Measurements from ENCODE around the gene CMTR1.

Gene CMTR1

DNA sequence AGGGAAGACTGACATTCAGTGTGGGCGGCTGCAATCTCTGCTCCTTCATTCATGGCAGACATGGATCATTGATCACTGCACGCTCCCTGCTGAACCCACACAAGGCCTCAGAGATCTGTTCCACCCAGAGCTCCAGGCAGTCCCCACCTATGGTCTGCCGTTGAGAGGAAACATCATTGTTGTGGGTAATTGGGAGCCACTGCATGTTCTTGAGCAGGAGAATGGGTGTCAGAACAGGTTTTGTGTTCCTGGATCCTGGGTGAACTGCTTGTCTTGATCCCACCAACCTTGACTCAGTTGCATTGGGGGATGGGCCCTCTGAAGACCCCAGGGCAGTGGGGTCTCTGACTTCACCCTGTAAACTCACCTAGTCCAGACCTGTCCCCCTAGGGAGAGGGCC is 89.8 kb downstream of the CMTR1 start:
- Mint-ChIP-seq H3K27ac (no peak overlapping the region), H3K9me3 (no peaks in the 10 kb centered on the region), H3K27me3 (ENCODE audit: low read depth) (peaks cover 41% of the 10 kb centered on the region), H3K36me3 (ENCODE audit: low read depth) (no peaks in the 10 kb centered on the region), H3K4me3 (no peak overlapping the region), H3K4me1 (no peaks in the 10 kb centered on the region)
- TF ChIP-seq, protein P1, sequence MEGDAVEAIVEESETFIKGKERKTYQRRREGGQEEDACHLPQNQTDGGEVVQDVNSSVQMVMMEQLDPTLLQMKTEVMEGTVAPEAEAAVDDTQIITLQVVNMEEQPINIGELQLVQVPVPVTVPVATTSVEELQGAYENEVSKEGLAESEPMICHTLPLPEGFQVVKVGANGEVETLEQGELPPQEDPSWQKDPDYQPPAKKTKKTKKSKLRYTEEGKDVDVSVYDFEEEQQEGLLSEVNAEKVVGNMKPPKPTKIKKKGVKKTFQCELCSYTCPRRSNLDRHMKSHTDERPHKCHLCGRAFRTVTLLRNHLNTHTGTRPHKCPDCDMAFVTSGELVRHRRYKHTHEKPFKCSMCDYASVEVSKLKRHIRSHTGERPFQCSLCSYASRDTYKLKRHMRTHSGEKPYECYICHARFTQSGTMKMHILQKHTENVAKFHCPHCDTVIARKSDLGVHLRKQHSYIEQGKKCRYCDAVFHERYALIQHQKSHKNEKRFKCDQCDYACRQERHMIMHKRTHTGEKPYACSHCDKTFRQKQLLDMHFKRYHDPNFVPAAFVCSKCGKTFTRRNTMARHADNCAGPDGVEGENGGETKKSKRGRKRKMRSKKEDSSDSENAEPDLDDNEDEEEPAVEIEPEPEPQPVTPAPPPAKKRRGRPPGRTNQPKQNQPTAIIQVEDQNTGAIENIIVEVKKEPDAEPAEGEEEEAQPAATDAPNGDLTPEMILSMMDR (IDR thresholded peaks at IDR 0.05; ENCODE audit: unreplicated experiment in 3 of 3) = no peak

DNA sequence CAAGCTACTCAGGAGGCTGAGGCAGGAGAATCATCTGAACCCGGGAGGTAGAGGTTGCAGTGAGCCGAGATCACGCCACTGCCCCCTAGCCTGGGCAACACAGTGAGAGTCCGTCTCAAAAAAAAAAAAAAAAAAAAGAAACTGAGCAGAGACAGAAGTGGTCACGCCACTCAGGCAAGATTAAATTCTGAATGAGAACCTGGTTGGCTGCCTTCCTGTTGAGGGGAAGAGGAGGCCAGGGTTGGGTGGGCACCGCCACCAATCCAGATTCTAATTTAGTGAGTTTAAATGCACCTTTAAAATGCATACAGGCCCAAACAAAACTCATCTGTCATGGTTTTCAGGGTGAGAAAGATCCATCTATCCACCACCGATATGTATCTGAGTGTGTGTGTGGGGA is 90.4 kb downstream of the CMTR1 start:
- H3K9me3 Mint-ChIP-seq = no peaks in the 10 kb centered on the region
- no peaks in the 10 kb centered on the region for H3K36me3 Mint-ChIP-seq (ENCODE audit: low read depth)
- H3K27ac Mint-ChIP-seq = no peak overlapping the region
- H3K27me3 Mint-ChIP-seq (ENCODE audit: low read depth) = peaks cover 41% of the 10 kb centered on the region
- no peak overlapping the region for H3K4me3 Mint-ChIP-seq
- H3K4me1 Mint-ChIP-seq = no peaks in the 10 kb centered on the region
- TF ChIP-seq, protein P1 (IDR thresholded peaks at IDR 0.05; ENCODE audit: unreplicated experiment in 3 of 3) = no peak

DNA sequence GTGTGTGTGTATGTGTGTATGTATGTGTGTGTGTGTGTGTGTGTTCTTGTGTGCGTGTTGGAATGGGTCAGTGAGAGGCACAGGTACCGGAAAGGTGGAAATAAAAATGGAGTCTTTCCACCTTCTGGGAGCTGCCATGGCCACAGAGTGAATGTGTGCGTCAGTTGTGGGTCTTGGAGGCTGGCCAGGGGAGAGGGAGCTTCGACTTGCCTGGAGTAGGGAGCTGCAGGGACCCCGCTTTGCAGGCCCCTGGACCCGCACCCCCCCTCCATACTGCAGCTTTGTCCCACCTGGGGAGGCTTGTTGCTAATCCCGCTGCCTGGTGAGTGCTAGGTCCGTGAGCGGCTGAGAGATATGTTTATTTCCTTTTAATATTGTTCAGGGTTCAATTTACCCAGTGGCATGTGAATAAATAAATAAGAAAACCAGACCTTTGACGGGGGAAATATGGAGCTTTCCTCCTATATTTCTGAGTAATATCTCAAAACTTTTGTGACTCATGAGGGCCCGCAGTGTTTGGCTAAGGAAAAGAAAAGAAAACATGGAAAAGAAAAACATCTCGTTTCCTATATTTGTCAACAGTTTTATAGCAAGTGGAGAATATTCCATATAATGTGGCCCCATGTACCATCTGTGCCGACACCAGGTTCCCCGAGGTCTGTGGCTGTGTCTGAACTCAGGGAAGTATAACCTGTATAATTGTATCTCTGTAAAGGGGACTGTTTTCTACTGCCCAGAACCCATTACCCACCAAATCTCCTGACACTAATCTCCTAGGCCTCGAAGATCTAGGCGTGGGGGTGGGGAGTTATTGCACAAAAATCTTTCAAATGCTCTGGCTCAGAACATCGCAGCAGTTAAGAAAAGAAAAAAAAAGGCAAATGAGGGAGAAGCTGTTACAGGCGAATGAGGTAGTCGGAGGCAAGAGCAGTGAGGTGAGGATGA is 91.3 kb downstream of the CMTR1 start:
- H3K27me3 Mint-ChIP-seq (ENCODE audit: low read depth) = peaks cover 40% of the 10 kb centered on the region
- H3K36me3 Mint-ChIP-seq (ENCODE audit: low read depth) = no peaks in the 10 kb centered on the region
- no peaks in the 10 kb centered on the region for H3K9me3 Mint-ChIP-seq
- H3K4me1 Mint-ChIP-seq = no peaks in the 10 kb centered on the region
- TF ChIP-seq, protein P1 (IDR thresholded peaks at IDR 0.05; ENCODE audit: unreplicated experiment in 3 of 3) = no peak
- no peak overlapping the region for H3K4me3 Mint-ChIP-seq
- no peak overlapping the region for H3K27ac Mint-ChIP-seq

DNA sequence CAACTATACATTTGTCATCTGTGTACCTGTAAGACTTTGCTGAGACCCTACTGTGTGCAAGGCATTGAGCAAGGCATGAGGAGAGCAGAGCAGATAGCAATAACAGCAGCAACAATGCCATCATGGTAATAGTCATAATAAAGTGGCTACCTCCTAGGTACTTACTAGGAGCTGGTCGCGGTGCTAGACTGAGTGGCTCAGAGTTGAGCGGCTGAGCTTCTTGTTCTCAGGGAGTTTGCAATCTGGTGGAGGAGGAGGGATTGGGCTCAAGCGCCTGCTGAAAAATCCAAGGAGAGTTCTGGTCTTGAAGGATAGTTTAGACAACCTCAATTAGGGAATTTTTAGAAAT is 91.9 kb downstream of the CMTR1 start:
- Mint-ChIP-seq H3K9me3 (no peaks in the 10 kb centered on the region), H3K27ac (no peak overlapping the region), H3K4me3 (no peak overlapping the region), H3K36me3 (ENCODE audit: low read depth) (no peaks in the 10 kb centered on the region), H3K27me3 (ENCODE audit: low read depth) (peaks cover 44% of the 10 kb centered on the region), H3K4me1 (no peaks in the 10 kb centered on the region)
- TF ChIP-seq, protein P1 (IDR thresholded peaks at IDR 0.05; ENCODE audit: unreplicated experiment in 3 of 3) = no peak

DNA sequence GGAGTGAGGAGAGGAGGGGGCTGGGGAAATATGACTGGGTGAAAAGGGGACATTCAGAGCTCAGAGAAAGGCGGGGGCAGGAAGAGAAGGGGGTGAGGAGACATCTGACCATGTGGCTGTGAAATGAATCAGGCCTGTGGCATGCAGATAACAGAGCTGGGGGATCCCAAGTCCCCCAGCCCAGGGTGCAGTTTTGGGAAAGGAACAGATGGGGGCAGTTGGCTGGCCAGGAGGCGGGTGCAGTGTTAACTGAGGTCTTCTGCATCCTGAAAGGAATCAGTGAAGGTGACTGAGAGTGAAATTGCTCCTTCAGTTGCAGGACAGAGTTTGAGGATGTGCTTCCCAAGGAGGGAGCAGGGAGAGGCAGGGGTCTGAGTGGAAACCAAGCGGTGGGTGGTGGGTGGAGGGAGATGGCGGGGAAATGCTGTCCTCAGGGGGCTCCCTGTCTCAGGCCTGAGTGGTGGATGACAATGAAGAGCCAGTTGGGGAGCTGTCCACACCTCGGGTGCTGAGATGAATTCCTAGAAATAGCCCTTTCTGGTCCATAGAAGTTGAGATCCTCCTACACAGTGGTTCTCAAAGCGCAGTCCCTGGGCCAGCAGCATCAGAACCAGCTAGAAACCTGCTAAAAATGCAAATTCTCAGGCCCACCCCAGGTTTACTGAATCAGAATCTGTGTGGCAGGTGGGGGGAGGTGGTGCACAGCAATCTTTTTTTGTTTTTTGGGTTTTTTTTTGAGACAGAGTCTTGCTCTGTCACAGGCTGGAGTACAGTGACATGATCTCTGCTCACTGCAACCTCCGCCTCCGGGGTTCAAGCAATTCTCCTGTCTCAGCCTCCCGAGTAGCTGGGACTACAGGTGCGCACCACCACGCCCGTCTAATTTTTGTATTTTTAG is 92.7 kb downstream of the CMTR1 start:
- TF ChIP-seq, protein P1 (IDR thresholded peaks at IDR 0.05; ENCODE audit: unreplicated experiment in 3 of 3) = no peak
- Mint-ChIP-seq H3K36me3 (ENCODE audit: low read depth) (no peaks in the 10 kb centered on the region), H3K4me3 (no peak overlapping the region), H3K27ac (no peak overlapping the region), H3K9me3 (no peaks in the 10 kb centered on the region), H3K27me3 (ENCODE audit: low read depth) (peaks cover 48% of the 10 kb centered on the region), H3K4me1 (no peaks in the 10 kb centered on the region)
